HG02885 (cell line): ENCODE results near the gene SH3RF3.

Experiments
- ATAC-seq: cut with Tn5 transposase; IDR thresholded peaks from one replicate; pipeline ENCODE4 v1.9.1; 2021; ENCODE audit warnings: mild to moderate bottlenecking; ENCODE audit not compliant: unreplicated experiment, poor library complexity

Gene SH3RF3

DNA sequence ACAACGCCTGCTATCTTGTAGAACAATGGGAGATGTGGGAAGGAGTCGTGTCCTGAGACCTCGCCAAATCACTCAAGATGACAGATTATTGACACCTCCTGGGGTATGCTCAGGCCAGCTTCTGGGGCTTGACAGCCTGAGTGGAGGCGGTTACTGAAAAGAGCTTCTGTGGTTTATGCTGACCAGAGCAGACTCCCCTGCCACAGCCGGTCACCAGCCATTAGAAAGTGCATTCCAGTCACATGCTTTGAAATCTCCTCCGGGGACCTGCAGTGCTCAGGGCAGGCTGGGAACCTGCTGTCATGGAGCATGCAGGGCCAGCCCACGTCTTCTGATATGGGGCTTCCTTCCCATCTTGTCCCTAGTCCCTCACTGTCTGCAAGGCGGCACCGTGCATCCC is 268.9 kb downstream of the SH3RF3 start:
- ATAC-seq, result no peak

DNA sequence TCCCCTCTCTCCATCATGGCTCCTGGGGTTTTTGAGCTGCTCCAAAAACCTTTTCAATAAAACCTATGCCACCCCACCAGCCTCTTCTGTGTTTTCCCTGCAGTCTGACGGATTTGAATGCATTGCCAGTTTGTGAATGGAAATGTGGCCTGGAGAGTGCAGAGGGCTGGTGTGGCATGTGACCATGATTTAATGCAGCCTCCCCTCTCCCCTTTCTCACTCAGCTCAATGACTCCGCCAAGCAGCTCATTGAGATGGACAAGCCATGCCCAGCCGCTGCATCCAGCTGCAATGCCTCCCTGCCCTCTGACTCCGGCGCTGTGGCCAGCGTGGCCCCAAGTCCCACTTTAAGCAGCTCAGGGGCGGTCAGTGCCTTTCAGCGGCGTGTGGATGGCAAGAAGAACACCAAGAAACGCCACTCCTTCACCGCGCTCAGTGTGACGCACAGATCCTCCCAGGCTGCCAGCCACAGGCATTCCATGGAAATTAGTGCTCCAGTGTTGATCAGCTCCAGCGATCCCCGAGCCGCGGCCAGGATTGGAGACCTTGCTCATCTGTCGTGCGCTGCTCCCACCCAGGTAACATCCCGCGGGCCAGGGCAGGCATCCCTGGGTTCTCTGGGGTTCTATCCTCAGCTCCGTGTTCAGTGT is 269.5 kb downstream of the SH3RF3 start:
- no peak for ATAC-seq

DNA sequence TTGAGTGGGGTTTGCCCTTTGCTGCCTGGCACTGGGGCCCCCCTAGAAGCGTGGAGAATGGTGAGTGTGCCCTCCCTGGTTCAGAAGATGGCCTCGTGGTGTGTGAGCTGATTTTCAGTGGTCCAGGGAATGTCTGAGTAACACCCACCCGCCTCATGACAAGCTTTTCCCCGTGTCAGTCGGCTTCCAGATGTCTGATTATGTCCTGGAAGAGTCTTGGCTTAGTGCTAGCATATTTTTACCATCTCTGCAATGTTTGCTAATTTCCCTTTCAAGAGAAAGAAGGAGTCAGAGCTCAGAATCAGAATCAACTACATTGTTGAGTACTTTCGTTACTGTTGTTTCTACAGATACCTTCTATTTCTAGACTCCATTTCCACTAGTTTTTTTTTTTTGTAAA is 270.1 kb downstream of the SH3RF3 start:
- ATAC-seq, result no peak

GRCh38 chr2:109400102-109400501 is 271.1 kb downstream of the SH3RF3 start:
- ATAC-seq, result no peak

DNA sequence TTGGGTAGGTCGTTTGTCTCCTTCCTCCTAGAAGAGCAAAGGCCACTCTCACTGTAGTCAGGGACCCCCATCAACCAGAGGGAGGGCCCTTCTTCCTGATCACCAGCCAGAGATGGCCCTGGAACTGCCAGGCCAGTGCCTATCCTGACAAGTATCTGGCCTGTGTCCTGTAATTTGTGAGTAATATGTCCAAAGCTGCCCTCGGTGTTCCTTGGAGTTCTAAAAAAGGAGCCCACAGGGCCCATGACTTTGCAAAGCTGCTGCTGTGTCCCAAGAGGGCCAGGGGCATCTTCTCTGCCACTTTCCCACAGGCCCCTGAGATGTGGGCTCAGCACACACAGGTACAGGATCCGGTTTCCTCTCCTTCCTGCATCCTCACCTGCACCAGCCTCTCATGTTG is 272.4 kb downstream of the SH3RF3 start:
- ATAC-seq, result no peak

DNA sequence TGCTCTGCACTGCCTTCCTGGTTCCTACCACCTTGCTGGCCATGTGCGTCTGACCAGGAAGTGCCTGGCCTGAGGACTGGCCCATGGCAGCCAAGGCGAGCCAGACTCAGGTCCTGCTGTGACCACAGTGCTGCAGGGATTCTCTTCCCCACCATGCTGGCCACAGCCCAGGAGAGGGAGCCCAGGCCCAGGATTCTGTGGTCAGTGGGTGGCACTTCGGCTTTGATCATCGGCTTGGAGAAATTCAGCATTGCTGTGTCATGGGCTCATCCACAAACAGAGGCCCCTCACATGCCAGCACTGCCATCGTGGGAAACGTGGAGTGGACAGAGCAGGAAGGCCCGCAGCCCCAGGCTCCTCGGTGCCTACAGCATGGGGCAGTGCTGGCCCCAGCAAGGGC is 273.2 kb downstream of the SH3RF3 start:
- no peak for ATAC-seq

DNA sequence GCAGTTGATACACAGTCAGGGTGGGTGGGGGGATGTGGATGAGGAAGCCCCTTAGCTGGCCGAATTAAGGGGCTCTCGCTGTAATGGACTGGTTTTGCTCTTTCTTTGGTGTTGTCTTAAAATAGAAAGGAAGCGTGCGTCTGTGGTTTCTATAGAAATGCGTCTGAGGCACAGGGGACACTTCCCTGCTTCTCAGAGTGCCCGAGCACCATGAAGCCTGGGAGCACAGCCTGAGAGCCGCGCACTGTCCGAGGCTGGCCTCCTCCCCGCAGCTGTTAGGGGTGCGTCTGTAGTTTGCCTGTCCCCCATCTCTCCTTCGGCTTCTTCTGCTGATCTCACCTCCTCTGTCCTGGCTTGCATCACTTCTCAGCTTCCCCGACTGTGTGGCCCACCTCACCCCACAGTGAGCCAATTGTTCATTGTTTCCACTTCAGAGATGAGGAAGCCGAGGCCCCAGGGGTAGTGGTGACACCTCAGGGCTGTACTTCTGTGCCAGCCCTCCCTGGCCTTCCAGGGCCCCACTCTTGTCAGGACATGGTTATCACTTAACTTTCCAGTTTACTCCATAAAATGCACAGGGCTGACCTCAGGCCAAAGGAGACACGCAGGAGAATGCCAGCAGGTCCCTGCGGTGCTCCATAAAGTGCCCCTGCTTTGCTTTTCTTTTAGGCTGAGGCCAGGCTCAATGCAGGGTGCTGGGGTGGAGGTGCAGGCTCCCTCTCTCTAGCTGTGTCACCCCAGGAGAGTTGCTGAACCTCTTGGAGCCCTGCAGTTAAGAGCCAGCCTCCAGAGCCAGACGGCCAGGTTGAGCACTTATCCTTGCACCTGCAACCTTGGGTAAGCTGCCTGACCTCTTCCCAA is 274.2 kb downstream of the SH3RF3 start:
- ATAC-seq, result no peak

DNA sequence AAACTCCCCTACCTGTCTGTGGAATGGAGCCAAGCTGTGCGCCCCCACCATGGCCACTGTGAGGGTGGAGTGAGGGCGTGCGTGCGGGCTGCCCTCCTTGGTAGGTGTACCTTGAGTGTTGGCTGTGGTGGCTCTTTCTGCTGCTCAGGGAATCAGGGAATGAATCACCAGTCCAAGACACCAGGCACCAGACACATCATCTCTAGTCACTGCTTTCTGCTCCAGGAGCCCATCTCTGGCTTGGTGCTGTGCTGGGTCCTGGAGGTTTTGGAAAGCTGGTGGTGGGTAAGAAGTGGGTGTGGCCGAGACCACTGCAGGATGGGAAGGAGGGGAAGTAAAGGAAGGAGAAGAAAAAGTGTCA is 274.8 kb downstream of the SH3RF3 start:
- ATAC-seq, result no peak

DNA sequence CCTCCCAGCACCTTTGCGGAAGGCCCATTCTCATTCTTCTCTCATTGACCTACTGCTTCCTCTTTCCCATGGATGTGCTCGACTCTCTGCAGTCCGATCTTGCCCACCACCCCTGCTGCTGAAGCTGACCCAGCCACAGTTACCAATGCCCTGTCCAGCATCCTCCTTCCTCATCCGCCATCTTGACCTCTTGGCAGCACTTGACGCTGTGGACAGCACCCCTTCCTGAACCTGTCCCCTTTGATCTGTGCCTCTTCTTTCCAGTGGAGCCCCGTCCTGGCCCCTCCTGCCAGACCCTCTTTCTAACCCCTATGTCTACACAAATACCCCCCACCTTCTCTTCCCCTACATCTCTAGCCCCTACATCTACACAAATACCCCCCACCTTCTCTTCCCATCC is 275.7 kb downstream of the SH3RF3 start:
- ATAC-seq, result no peak

GRCh38 chr2:109405873-109406272 is 276.9 kb downstream of the SH3RF3 start:
- ATAC-seq, result no peak

DNA sequence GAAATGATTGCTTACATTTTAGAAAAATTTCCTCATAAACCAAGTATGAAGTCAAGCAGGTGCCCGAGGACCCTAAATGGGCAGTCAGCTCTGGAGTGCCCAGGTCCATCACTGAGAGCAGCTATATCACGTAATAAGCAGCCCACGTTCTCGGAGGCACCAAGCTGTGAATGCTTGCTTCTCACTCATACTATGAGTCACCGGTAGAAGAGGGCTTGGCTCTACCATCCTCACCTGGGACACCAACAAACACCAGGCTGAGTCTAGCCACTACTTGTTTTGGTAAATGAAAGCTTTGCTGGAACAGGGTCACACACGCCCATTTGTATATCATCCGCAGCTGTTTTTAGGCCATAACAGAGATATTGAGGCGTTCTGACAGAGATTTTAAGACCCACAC is 277.3 kb downstream of the SH3RF3 start:
- no peak for ATAC-seq

GRCh38 chr2:109407276-109408042 is 278.5 kb downstream of the SH3RF3 start:
- ATAC-seq, result no peak

- no peak for ATAC-seq
Measured at GRCh38 chr2:109408043-109408335, 279.0 kb downstream of the SH3RF3 start.

GRCh38 chr2:109409321-109410038 is 280.5 kb downstream of the SH3RF3 start:
- no peak for ATAC-seq

GRCh38 chr2:109410039-109410815 is 281.2 kb downstream of the SH3RF3 start:
- no peak for ATAC-seq

- ATAC-seq, result no peak
Measured at GRCh38 chr2:109411640-109412325, 282.8 kb downstream of the SH3RF3 start.

GRCh38 chr2:109415581-109416013 is 286.6 kb downstream of the SH3RF3 start:
- no peak for ATAC-seq

DNA sequence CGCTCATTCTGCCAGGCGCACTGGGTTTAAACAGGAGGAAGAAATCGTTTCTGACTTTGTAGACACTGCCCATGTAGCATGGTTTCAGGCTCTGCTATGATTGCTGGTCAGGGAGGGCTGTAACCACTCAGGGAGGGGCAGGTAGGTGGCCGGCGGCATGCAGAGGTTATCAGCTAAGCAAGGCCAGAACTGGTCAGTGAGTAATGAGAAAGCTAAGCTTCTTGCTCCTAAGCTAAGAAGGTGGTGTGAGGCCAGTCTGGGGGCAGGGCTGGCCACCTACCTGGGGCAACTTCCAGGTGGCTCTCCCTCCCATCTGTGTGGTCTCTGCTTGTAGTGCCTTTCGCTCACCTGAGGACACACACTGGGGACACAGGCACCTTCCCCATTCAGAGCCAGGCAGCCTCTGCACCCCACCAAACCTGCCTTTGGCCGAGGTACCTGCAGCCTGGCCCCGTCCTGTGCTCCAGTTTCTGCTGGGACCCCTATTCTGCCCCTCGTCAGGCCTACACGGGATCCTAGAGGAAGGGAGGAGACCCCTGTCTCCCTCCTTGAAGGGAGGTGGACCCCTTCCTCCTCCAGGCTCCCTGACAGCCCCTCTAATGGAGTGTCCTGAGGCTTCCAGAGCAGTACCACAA is 288.8 kb downstream of the SH3RF3 start:
- ATAC-seq, result no peak

DNA sequence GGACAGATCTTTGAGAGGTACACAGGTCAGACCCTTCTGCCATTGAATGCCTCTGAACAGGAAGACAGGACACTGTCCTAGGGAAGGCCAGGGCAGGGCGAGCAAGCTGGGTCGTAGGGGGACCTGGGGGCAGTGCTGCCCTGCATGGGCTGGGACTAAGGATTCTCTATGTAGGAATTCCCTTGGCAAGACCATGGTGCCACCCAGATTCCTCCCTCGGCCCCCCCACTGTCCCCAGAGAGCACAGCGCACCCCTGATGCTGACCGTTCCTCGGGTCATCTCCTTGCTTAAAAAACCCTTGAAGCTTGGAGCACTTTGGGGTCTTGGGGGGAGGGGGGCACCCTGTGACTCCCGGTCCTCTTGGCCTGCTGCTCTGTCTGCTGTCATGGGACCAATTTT is 289.7 kb downstream of the SH3RF3 start:
- no peak for ATAC-seq
